ENCODE results near the gene SPAG5.

GRCh38 chr17:28626818-28627217, 28.0 kb upstream of the SPAG5 start:
- no peak for TF ChIP-seq CTCF (IDR thresholded peaks at IDR 0.05)
- no peak for TF ChIP-seq POLR2AphosphoS5 (IDR thresholded peaks at IDR 0.05)

All from prostate gland (tissue), 2 donors.